Measurements from ENCODE around the gene ZBTB2. TPM values are rescaled to one million over a fixed set of nuclear protein-coding genes. Genes with fewer than 3 reads are reported as not detected.

The ZBTB2 gene
- total RNA-seq, 1 donor from 2014 or later, result 16.1 TPM

GRCh38 chr6:151379933-151380847, 11.2 kb downstream of the ZBTB2 start:
- H3K27me3 Mint-ChIP-seq (ENCODE audit: low read depth), result no peaks in the 10 kb centered on the region
- peaks cover 6% of the 10 kb centered on the region for H3K4me1 Mint-ChIP-seq
- peaks cover 14% of the 10 kb centered on the region for H3K36me3 Mint-ChIP-seq
- no peak overlapping the region for H3K4me3 Mint-ChIP-seq
- peaks cover 13% of the 10 kb centered on the region for H3K9me3 Mint-ChIP-seq
- no peak for TF ChIP-seq CTCF (IDR thresholded peaks at IDR 0.05; ENCODE audit: unreplicated experiment)
- peak overlapping the region; percentile 19 for H3K27ac Mint-ChIP-seq
- DNase-seq (ENCODE audit: low spot score in 2 of 2, unreplicated experiment in 2 of 2), result no peak

GRCh38 chr6:151377095-151377494, 14.3 kb downstream of the ZBTB2 start:
- no peak for DNase-seq (ENCODE audit: low spot score in 2 of 2, unreplicated experiment in 2 of 2)
- Mint-ChIP-seq H3K4me1 (peaks cover 18% of the 10 kb centered on the region), H3K4me3 (no peak overlapping the region), H3K27ac (no peak overlapping the region), H3K36me3 (peaks cover 19% of the 10 kb centered on the region), H3K27me3 (ENCODE audit: low read depth) (no peaks in the 10 kb centered on the region), H3K9me3 (peaks cover 13% of the 10 kb centered on the region)
- no peak for TF ChIP-seq CTCF (IDR thresholded peaks at IDR 0.05; ENCODE audit: unreplicated experiment)

DNA sequence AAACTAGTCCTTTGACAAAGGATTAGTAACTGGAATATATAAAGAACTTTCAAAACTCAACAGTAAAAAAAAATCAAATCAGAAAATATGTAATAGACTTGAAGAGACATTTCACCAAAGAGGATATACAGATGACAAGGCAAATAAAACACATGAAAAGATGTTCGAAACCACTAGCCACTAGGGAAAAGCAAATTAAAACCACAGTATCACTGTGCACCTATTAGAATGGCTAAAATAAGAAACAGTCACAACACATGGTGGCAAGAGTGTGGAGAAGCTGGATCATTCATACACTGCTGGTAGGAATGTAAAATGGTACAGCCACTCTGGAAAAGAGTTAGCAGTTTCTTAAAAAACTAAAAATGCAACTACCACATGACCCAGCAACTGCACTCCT, 14.9 kb downstream of the ZBTB2 start:
- Mint-ChIP-seq H3K9me3 (peaks cover 13% of the 10 kb centered on the region), H3K27ac (no peak overlapping the region), H3K4me3 (no peak overlapping the region), H3K36me3 (peaks cover 24% of the 10 kb centered on the region), H3K4me1 (peaks cover 19% of the 10 kb centered on the region), H3K27me3 (ENCODE audit: low read depth) (no peaks in the 10 kb centered on the region)
- no peak for TF ChIP-seq CTCF (IDR thresholded peaks at IDR 0.05; ENCODE audit: unreplicated experiment)
- DNase-seq (ENCODE audit: low spot score in 2 of 2, unreplicated experiment in 2 of 2), result no peak

DNA sequence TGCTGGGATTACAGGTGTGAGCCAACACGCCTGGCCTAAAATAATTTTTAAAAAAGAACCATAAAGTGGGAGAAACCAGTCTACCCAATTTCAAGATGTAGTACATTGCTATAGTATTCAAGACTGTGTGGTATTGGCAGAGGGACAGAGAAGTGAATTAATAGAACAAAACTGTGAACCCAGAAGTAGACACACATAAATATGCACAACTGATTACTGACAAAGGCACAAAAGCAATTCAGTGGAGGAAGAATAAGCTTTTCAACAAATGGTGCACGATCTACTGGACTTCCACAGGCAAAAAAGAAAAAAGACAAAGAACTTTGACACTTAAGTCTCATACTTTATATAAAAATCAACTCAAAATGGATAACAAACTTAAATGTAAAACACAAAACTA, 15.5 kb downstream of the ZBTB2 start:
- Mint-ChIP-seq H3K27ac (peak overlapping the region; percentile 18), H3K4me1 (peaks cover 16% of the 10 kb centered on the region), H3K4me3 (no peak overlapping the region), H3K36me3 (peaks cover 28% of the 10 kb centered on the region), H3K9me3 (peaks cover 13% of the 10 kb centered on the region), H3K27me3 (ENCODE audit: low read depth) (no peaks in the 10 kb centered on the region)
- TF ChIP-seq CTCF (IDR thresholded peaks at IDR 0.05; ENCODE audit: unreplicated experiment), result no peak
- no peak for DNase-seq (ENCODE audit: low spot score in 2 of 2, unreplicated experiment in 2 of 2)

- Mint-ChIP-seq H3K36me3 (peaks cover 30% of the 10 kb centered on the region), H3K9me3 (peaks cover 13% of the 10 kb centered on the region), H3K4me3 (no peak overlapping the region), H3K4me1 (peaks cover 15% of the 10 kb centered on the region), H3K27me3 (ENCODE audit: low read depth) (no peaks in the 10 kb centered on the region), H3K27ac (peak overlapping the region; percentile 64)
- TF ChIP-seq CTCF (IDR thresholded peaks at IDR 0.05; ENCODE audit: unreplicated experiment), result no peak
- no peak for DNase-seq (ENCODE audit: low spot score in 2 of 2, unreplicated experiment in 2 of 2)
Measured at GRCh38 chr6:151374036-151374683, 17.2 kb downstream of the ZBTB2 start.
